H1 (cell line): ENCODE results near the gene EYA2. TPM values are rescaled to one million over a fixed set of nuclear protein-coding genes. Genes with fewer than 3 reads are reported as not detected.

Experiments
- CTCF ChIA-PET: fragments of 300-600 bp; sonication (Branson Sonifier 250); formaldehyde crosslinking; loops from one replicate; lab custom pipeline; 2021; ENCODE audit not compliant: partially characterized antibody; lab: Charles Lee
- POLR2A ChIA-PET: fragments of 300-600 bp; sonication (Branson Sonifier 250); formaldehyde crosslinking; loops from one replicate; lab custom pipeline; 2021; ENCODE audit warnings: inconsistent platforms; ENCODE audit not compliant: partially characterized antibody; lab: Charles Lee
- DNase-seq, 2 experiments: peaks; one replicate each; pipeline versions ENCODE4 v3.0.0 to v3.0.0-alpha.2; 2010 to 2022; ENCODE audit warnings: low spot score in 2 of 2, low read depth in 1 of 2, mixed read lengths in 1 of 2
- FAIRE-seq: peaks from 2 replicates; lab custom pipeline; 2011; peaks lifted over from hg19 to GRCh38; lab: Jason Lieb, UNC
- H2AFZ ChIP-seq: 2 replicates; pipeline ENCODE4 v1.8.1; 2012; ENCODE audit warnings: low read length, inconsistent platforms
- H2AK5ac ChIP-seq: 2 replicates; pipeline ENCODE4 v1.6.1; 2013; ENCODE audit warnings: low read depth, low read length
- H2BK120ac ChIP-seq: replicated peaks from 2 replicates; pipeline ENCODE3; 2013; ENCODE audit warnings: low read depth, low read length, inconsistent platforms
- H2BK12ac ChIP-seq: 2 replicates; pipeline ENCODE4 v1.6.1; 2013; ENCODE audit warnings: low read depth, low read length
- H2BK15ac ChIP-seq: 2 replicates; pipeline ENCODE4 v1.6.1; 2013; ENCODE audit warnings: low read length
- H2BK20ac ChIP-seq: 2 replicates; pipeline ENCODE4 v1.6.1; 2013; ENCODE audit warnings: low read length
- H2BK5ac ChIP-seq: 2 replicates; pipeline ENCODE4 v1.6.1; 2013; ENCODE audit warnings: low read depth, low read length
- H3K14ac ChIP-seq: 2 replicates; pipeline ENCODE4 v1.6.1; 2013; ENCODE audit warnings: inconsistent platforms; ENCODE audit not compliant: insufficient read length
- H3K18ac ChIP-seq: 2 replicates; pipeline ENCODE4 v1.6.1; 2013; ENCODE audit warnings: low read length; ENCODE audit errors: extremely low read depth
- H3K23ac ChIP-seq: 2 replicates; pipeline ENCODE4 v1.6.1; 2013; ENCODE audit warnings: inconsistent platforms; ENCODE audit not compliant: insufficient read length
- H3K23me2 ChIP-seq: 2 replicates; pipeline ENCODE4 v1.6.1; 2013; ENCODE audit warnings: low read depth, low read length
- H3K27ac ChIP-seq: 2 replicates; pipeline ENCODE4 v1.6.1; 2011; ENCODE audit warnings: low read depth, low read length, inconsistent platforms
- H3K27me3 ChIP-seq, 4 experiments: replicated peaks in 1 of 4; 1 replicate in 1 of 4; 2 replicates in 3 of 4; pipeline versions ENCODE4 v1.6.1 to v1.8.1; 2011 to 2013; ENCODE audit warnings: low read length in 3 of 4, mild to moderate bottlenecking in 3 of 4, inconsistent platforms in 2 of 4, mixed read lengths in 2 of 4, moderate library complexity in 1 of 4; ENCODE audit not compliant: control insufficient read depth in 3 of 4, insufficient read depth in 3 of 4; ENCODE audit errors: extremely low read depth in 1 of 4
- H3K36me3 ChIP-seq, 4 experiments: 2 replicates each; pipeline versions ENCODE4 v1.6.1 to v1.8.1; 2011 to 2013; ENCODE audit warnings: mild to moderate bottlenecking in 4 of 4, low read length in 3 of 4, moderate library complexity in 2 of 4, control low read depth in 1 of 4, inconsistent platforms in 1 of 4; ENCODE audit not compliant: insufficient read depth in 4 of 4, control insufficient read depth in 2 of 4
- H3K4ac ChIP-seq: replicated peaks from 2 replicates; pipeline ENCODE3; 2013; ENCODE audit warnings: low read length, low read depth, mixed read lengths, inconsistent platforms; ENCODE audit not compliant: insufficient read length
- H3K4me1 ChIP-seq, 4 experiments: replicated peaks in 1 of 4; 1 replicate in 1 of 4; 2 replicates in 3 of 4; pipeline versions ENCODE4 v1.6.1 to v1.8.1; 2011 to 2013; ENCODE audit warnings: low read length in 3 of 4, inconsistent platforms in 2 of 4, mixed read lengths in 1 of 4; ENCODE audit not compliant: insufficient read depth in 4 of 4, control insufficient read depth in 3 of 4
- H3K4me2 ChIP-seq, 2 experiments: 2 replicates each; pipeline versions ENCODE4 v1.6.1 to v1.8.1; 2011 to 2013; ENCODE audit warnings: low read depth in 2 of 2, low read length in 2 of 2, control low read depth in 1 of 2, inconsistent platforms in 1 of 2, mild to moderate bottlenecking in 1 of 2; ENCODE audit not compliant: insufficient read depth in 1 of 2
- H3K4me3 ChIP-seq, 4 experiments: fragments of 200-600, 300-600 bp in 1 of 4; sonication (generic), shearing (Covaris generic), sonication (Bioruptor Twin) in 1 of 4; 2 replicates each; pipeline versions ENCODE4 v1.5.1 to v1.8.1; 2011 to 2016; ENCODE audit warnings: low read length in 4 of 4, low read depth in 3 of 4, control low read depth in 2 of 4, inconsistent platforms in 2 of 4, mild to moderate bottlenecking in 2 of 4, mixed read lengths in 1 of 4, moderate library complexity in 1 of 4; ENCODE audit not compliant: insufficient read depth in 2 of 4; ENCODE audit errors: extremely low read depth in 1 of 4
- H3K56ac ChIP-seq: replicated peaks from 2 replicates; pipeline ENCODE3; 2013; ENCODE audit warnings: low read depth, mild to moderate bottlenecking, mixed read lengths, low read length, inconsistent platforms; ENCODE audit not compliant: insufficient read length
- H3K79me1 ChIP-seq: 2 replicates; pipeline ENCODE4 v1.6.1; 2013; ENCODE audit warnings: low read depth, low read length, control low read depth
- H3K79me2 ChIP-seq, 2 experiments: 2 replicates each; pipeline versions ENCODE4 v1.6.1 to v1.8.1; 2012 to 2013; ENCODE audit warnings: low read length in 2 of 2, mild to moderate bottlenecking in 2 of 2, inconsistent platforms in 1 of 2; ENCODE audit not compliant: insufficient read depth in 2 of 2, control insufficient read depth in 1 of 2
- H3K9ac ChIP-seq, 4 experiments: replicated peaks in 1 of 4; 1 replicate in 1 of 4; 2 replicates in 3 of 4; pipeline versions ENCODE4 v1.6.1 to v1.8.1; 2011 to 2013; ENCODE audit warnings: low read depth in 3 of 4, low read length in 3 of 4, control low read depth in 2 of 4, mild to moderate bottlenecking in 2 of 4, moderate library complexity in 2 of 4, inconsistent platforms in 1 of 4; ENCODE audit errors: extremely low read depth in 1 of 4
- H3K9me3 ChIP-seq, 2 experiments: 2 replicates each; pipeline versions ENCODE4 v1.6.1 to v1.8.1; 2012 to 2013; ENCODE audit warnings: mild to moderate bottlenecking in 2 of 2, moderate library complexity in 2 of 2, control low read depth in 1 of 2, inconsistent platforms in 1 of 2, low read depth in 1 of 2, low read length in 1 of 2, mixed read lengths in 1 of 2; ENCODE audit not compliant: insufficient read depth in 2 of 2
- H4K20me1 ChIP-seq, 2 experiments: replicated peaks in 1 of 2; 2 replicates each; pipeline versions ENCODE3 to v1.8.1; 2011 to 2013; ENCODE audit warnings: inconsistent platforms in 2 of 2, low read length in 2 of 2, mild to moderate bottlenecking in 1 of 2; ENCODE audit not compliant: insufficient read depth in 2 of 2, control insufficient read depth in 1 of 2
- H4K5ac ChIP-seq: 2 replicates; pipeline ENCODE4 v1.6.1; 2013; ENCODE audit warnings: low read length, low read depth, mixed read lengths, inconsistent platforms; ENCODE audit not compliant: insufficient read length
- H4K8ac ChIP-seq: 2 replicates; pipeline ENCODE4 v1.8.0; 2013; ENCODE audit warnings: mild to moderate bottlenecking, moderate library complexity, low read length, inconsistent platforms; ENCODE audit not compliant: insufficient read depth; ENCODE audit errors: extremely low read depth
- H4K91ac ChIP-seq: replicated peaks from 2 replicates; pipeline ENCODE3; 2013; ENCODE audit warnings: low read length, mixed read lengths, inconsistent platforms; ENCODE audit not compliant: insufficient read length
- ASH2L ChIP-seq: fragments of 200-600, 300-600 bp; sonication (generic); IDR thresholded peaks from one replicate; pipeline ENCODE4 v1.7.1; 2017; ENCODE audit warnings: low read length
- BCL11A ChIP-seq, 2 experiments: IDR thresholded peaks; one replicate each; pipeline ENCODE4 v1.6.1; 2011; ENCODE audit warnings: low read depth in 2 of 2, low read length in 2 of 2, mild to moderate bottlenecking in 2 of 2
- CBX5 ChIP-seq: fragments of 300-800, 300-1000 bp; sonication (generic); IDR thresholded peaks from 2 replicates; pipeline ENCODE4 v1.7.1; 2016; ENCODE audit warnings: antibody characterized with exemption, low read length, low read depth
- JUND ChIP-seq: IDR thresholded peaks from 2 replicates; pipeline ENCODE4 v1.6.1; 2011; ENCODE audit warnings: mild to moderate bottlenecking, improper control_type of control experiment, low read length
- NRF1 ChIP-seq: IDR thresholded peaks from 2 replicates; pipeline ENCODE4 v1.6.1; 2011; ENCODE audit warnings: mild to moderate bottlenecking, low read depth, low read length, improper control_type of control experiment
- RAD21 ChIP-seq, 2 experiments: IDR thresholded peaks in 1 of 2; conservative IDR thresholded peaks in 1 of 2; 2 replicates each; pipeline ENCODE4 v1.6.1; 2011; ENCODE audit warnings: low read depth in 2 of 2, low read length in 2 of 2, improper control_type of control experiment in 1 of 2, inconsistent platforms in 1 of 2, mild to moderate bottlenecking in 1 of 2, moderate library complexity in 1 of 2
- RXRA ChIP-seq: IDR thresholded peaks from 2 replicates; pipeline ENCODE4 v1.6.1; 2011; ENCODE audit warnings: low read depth, mild to moderate bottlenecking, low read length, moderate library complexity; ENCODE audit not compliant: insufficient read depth
- TEAD4 ChIP-seq: IDR thresholded peaks from 2 replicates; pipeline ENCODE4 v1.6.1; 2012; ENCODE audit warnings: low read depth, low read length, inconsistent platforms, mixed read lengths
- polyA plus RNA-seq, 7 experiments: library from polyadenylated mRNA; depleted of rRNA in 3 of 7; stranded (reverse) in 5 of 7; unstranded in 2 of 7; fragments of >200 nt in 5 of 7; fragments of 200-250 nt in 2 of 7; gene quantifications; 1 replicate in 5 of 7; 2 replicates in 1 of 7; 4 replicates in 1 of 7; pipeline versions ENCODE4 v1.2.1 to v1.2.3, GENCODE V29; 2011 to 2013; ENCODE audit warnings: missing spikeins in 2 of 7, mixed read lengths in 2 of 7
- total RNA-seq: library from RNA; stranded (reverse); fragmentation: NEBNext Ultra II Directional; extraction: Animal tissue kit (Norgen Biotek cat#: 25700); gene quantifications from 2 replicates; pipeline ENCODE4 v1.2.1, GENCODE V29; 2021

The EYA2 gene
- total and polyA plus RNA-seq, 2 of the 8 experiments (the other 6 are each of a cell fraction or from before 2014, with no cell fraction given): 1.6 to 1.7 TPM

DNA sequence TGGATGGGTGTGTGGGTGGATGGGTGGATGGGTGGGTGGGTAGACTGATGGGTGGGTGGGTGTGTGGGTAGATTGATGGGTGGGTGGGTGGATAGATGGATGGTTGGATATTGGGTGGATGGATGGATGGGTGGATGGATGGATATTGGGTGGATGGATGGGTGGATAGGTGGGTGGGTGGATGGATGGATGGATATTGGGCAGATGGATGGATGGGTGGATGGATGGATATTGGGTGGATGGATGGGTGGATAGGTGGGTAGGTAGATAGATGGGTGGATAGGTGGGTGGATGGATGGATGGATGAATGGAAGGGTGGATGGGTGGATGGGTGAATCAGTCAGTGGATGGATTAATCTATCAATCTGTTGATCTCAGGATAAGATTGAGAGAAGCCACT is 284.6 kb downstream of the EYA2 start:
- CTCF ChIA-PET: interaction anchor here (0.6 to 1.1 kb wide), 3 partner anchors 48 to 421 kb away, joined by 3 to 4 read pairs (median 3); no protein-coding TSS in a partner anchor
- FAIRE-seq: no peak
- no peak overlapping the region for H3K14ac ChIP-seq
- H4K20me1 ChIP-seq: no peaks in the 10 kb centered on the region
- H2BK5ac ChIP-seq: no peak overlapping the region
- no peak overlapping the region for H4K5ac ChIP-seq
- POLR2A ChIA-PET: no interaction called here
- no peaks in the 10 kb centered on the region for H3K36me3 ChIP-seq
- DNase-seq: no peak
- H2AFZ ChIP-seq: no peak overlapping the region
- H3K4me2 ChIP-seq: no peak overlapping the region
- H2BK12ac ChIP-seq: no peak overlapping the region
- peak overlapping the region; percentile 94 for H3K56ac ChIP-seq
- H4K8ac ChIP-seq: no peak overlapping the region
- no peak overlapping the region for H2AK5ac ChIP-seq
- H3K79me1 ChIP-seq: no peaks in the 10 kb centered on the region
- H3K4me3 ChIP-seq: no peak overlapping the region
- no peak for TF ChIP-seq BCL11A (IDR thresholded peaks at IDR 0.05; ENCODE audit: low read depth in 2 of 2, low read length in 2 of 2)
- no peak for TF ChIP-seq TEAD4
- no peak for TF ChIP-seq RXRA
- no peak for TF ChIP-seq JUND
- TF ChIP-seq CBX5: no peak
- TF ChIP-seq ASH2L: no peak
- no peak for TF ChIP-seq RAD21 (IDR thresholded peaks at IDR 0.05 in 1 of 2, conservative IDR thresholded peaks at IDR 0.05 in 1 of 2; ENCODE audit: low read depth in 2 of 2, low read length in 2 of 2)
- TF ChIP-seq NRF1: no peak
- H2BK120ac ChIP-seq: no peak overlapping the region
- no peak overlapping the region for H3K23ac ChIP-seq
- H3K9me3 ChIP-seq: no peaks in the 10 kb centered on the region
- H3K79me2 ChIP-seq: no peaks in the 10 kb centered on the region
- H3K4me1 ChIP-seq: peaks cover 0 to 2% (median 0%) of the 10 kb centered on the region in 4 experiments; a peak in 1 of 7 replicates
- peaks cover 0 to 3% (median 0%) of the 10 kb centered on the region in 4 experiments; a peak in 1 of 7 replicates for H3K27me3 ChIP-seq
- H2BK15ac ChIP-seq: no peak overlapping the region
- no peak overlapping the region for H3K4ac ChIP-seq
- no peak overlapping the region for H3K9ac ChIP-seq
- H3K23me2 ChIP-seq: peaks cover 6% of the 10 kb centered on the region; the same call in 1 of the 2 replicates
- no peak overlapping the region for H3K27ac ChIP-seq
- no peak overlapping the region for H3K18ac ChIP-seq
- no peak overlapping the region for H2BK20ac ChIP-seq
- no peak overlapping the region for H4K91ac ChIP-seq
